GM10248 (cell line): ENCODE results near the gene ST3GAL4.

Experiments
- CTCF ChIA-PET: fragments of 300-600 bp; sonication (Branson Sonifier 250); formaldehyde crosslinking; extraction: SDS; loops from one replicate; lab custom pipeline; 2021; ENCODE audit warnings: antibody characterized with exemption; lab: Yijun Ruan, JAX
- POLR2A ChIA-PET: fragments of 350-650 bp; sonication (Branson Sonifier 250); formaldehyde crosslinking; extraction: SDS; loops from one replicate; lab custom pipeline; 2020; ENCODE audit warnings: antibody characterized with exemption; lab: Yijun Ruan, JAX
- DNase-seq: peaks from one replicate; pipeline ENCODE4 v3.0.0; 2012; ENCODE audit errors: extremely low spot score
- CTCF ChIP-seq: IDR thresholded peaks from 2 replicates; pipeline ENCODE4 v1.5.1; 2012; ENCODE audit warnings: mild to moderate bottlenecking, low read depth; ENCODE audit errors: extremely low read depth, missing control alignments, control extremely low read depth

The ST3GAL4 gene

GRCh38 chr11:126452241-126453101 lies 97.0 kb downstream of the ST3GAL4 start:
- no peak for TF ChIP-seq CTCF
- POLR2A ChIA-PET = no interaction called here
- no peak for DNase-seq
- CTCF ChIA-PET = interaction anchor here (0.9 to 3.6 kb wide), 2 partner anchors 12 to 28 kb away, joined by 3 to 15 read pairs; no protein-coding TSS in a partner anchor

GRCh38 chr11:126456089-126456488 lies 100.6 kb downstream of the ST3GAL4 start:
- no peak for DNase-seq
- CTCF ChIA-PET = interaction anchor here (3.6 kb wide), 1 partner anchor 24 kb away, joined by 15 read pairs; no protein-coding TSS in a partner anchor
- POLR2A ChIA-PET = no interaction called here
- no peak for TF ChIP-seq CTCF

- DNase-seq = no peak
- ChIA-PET CTCF (no interaction called here), POLR2A (no interaction called here)
Measured at GRCh38 chr11:126456783-126457542, 101.5 kb downstream of the ST3GAL4 start.

GRCh38 chr11:126457817-126458216 lies 102.3 kb downstream of the ST3GAL4 start:
- DNase-seq = no peak
- ChIA-PET CTCF (no interaction called here), POLR2A (no interaction called here)
- no peak for TF ChIP-seq CTCF

More at GRCh38 chr11:126456783-126457542, 101.5 kb downstream of the ST3GAL4 start:
- TF ChIP-seq CTCF = no peak

- POLR2A ChIA-PET = no interaction called here
- CTCF ChIA-PET = interaction anchor here (11.4 kb wide), 1 partner anchor 21 kb away, joined by 72 read pairs; no protein-coding TSS in a partner anchor
- DNase-seq = no peak
- no peak for TF ChIP-seq CTCF
Measured at GRCh38 chr11:126459691-126460281, 104.3 kb downstream of the ST3GAL4 start.
